Measurements from ENCODE around the gene DLK1.

The DLK1 gene

GRCh38 chr14:100693877-100694578 lies 32.7 kb upstream of the DLK1 start:
- no peak for DNase-seq

GRCh38 chr14:100694579-100695422 lies 31.9 kb upstream of the DLK1 start:
- DNase-seq: no peak

- no peak for DNase-seq
Measured at GRCh38 chr14:100695423-100695738, 31.3 kb upstream of the DLK1 start.

- DNase-seq: no peak
Measured at GRCh38 chr14:100696008-100696407, 30.7 kb upstream of the DLK1 start.

- DNase-seq: no peak
Measured at GRCh38 chr14:100696590-100696989, 30.1 kb upstream of the DLK1 start.

- DNase-seq: no peak
Measured at GRCh38 chr14:100698066-100698465, 28.6 kb upstream of the DLK1 start.

- no peak for DNase-seq
Measured at GRCh38 chr14:100698666-100699448, 27.8 kb upstream of the DLK1 start.

- DNase-seq: no peak
Measured at GRCh38 chr14:100701314-100701713, 25.4 kb upstream of the DLK1 start.

- no peak for DNase-seq
Measured at GRCh38 chr14:100702590-100702989, 24.1 kb upstream of the DLK1 start.

- no peak for DNase-seq
Measured at GRCh38 chr14:100703386-100704220, 23.1 kb upstream of the DLK1 start.

- DNase-seq: no peak
Measured at GRCh38 chr14:100706200-100706599, 20.5 kb upstream of the DLK1 start.

GRCh38 chr14:100706860-100707259 lies 19.8 kb upstream of the DLK1 start:
- DNase-seq: no peak

GRCh38 chr14:100708425-100709288 lies 18.0 kb upstream of the DLK1 start:
- peak; percentile 67 for DNase-seq

- DNase-seq: no peak
Measured at GRCh38 chr14:100709289-100710284, 17.1 kb upstream of the DLK1 start.

GRCh38 chr14:100710391-100710790 lies 16.3 kb upstream of the DLK1 start:
- no peak for DNase-seq

- DNase-seq: no peak
Measured at GRCh38 chr14:100710826-100711462, 15.7 kb upstream of the DLK1 start.

GRCh38 chr14:100711493-100711892 lies 15.2 kb upstream of the DLK1 start:
- DNase-seq: no peak

GRCh38 chr14:100712490-100712889 lies 14.2 kb upstream of the DLK1 start:
- peak; percentile 58 for DNase-seq

GRCh38 chr14:100713705-100714104 lies 13.0 kb upstream of the DLK1 start:
- DNase-seq: no peak

Measured in NCI-H2029 (cell line).